DMS 273 treated with DMSO at 0.1 percent for 48 hours (cell line): ENCODE measurements around the gene DPP6.

Source experiments
- DNase-seq: peaks from one replicate; lab custom pipeline; 2025; lab: John Stamatoyannopoulos, UW

The DPP6 gene

GRCh38 chr7:154937837-154938236, 885.6 kb downstream of the DPP6 start:
- no peak for DNase-seq

GRCh38 chr7:154942691-154943090, 890.5 kb downstream of the DPP6 start:
- no peak for DNase-seq
